ENCODE measurements around the gene UNC13C. TPM values are rescaled to one million over a fixed set of nuclear protein-coding genes. Genes with fewer than 3 reads are reported as not detected.

The UNC13C gene
- total RNA-seq, 1 donor from 2014 or later = not detected

GRCh38 chr15:54608876-54609835 lies 630.9 kb downstream of the UNC13C start:
- no peak for DNase-seq (ENCODE audit: low spot score)
- no peak for ATAC-seq

GRCh38 chr15:54618120-54618519 lies 639.9 kb downstream of the UNC13C start:
- DNase-seq (ENCODE audit: low spot score) = no peak
- no peak for ATAC-seq

- DNase-seq (ENCODE audit: low spot score) = no peak
These were observed 640.9 kb downstream of the UNC13C start for GRCh38 chr15:54619180-54619579.

GRCh38 chr15:54620916-54621315 lies 642.7 kb downstream of the UNC13C start:
- DNase-seq (ENCODE audit: low spot score) = no peak
- no peak for ATAC-seq

More at GRCh38 chr15:54619180-54619579, 640.9 kb downstream of the UNC13C start:
- ATAC-seq = no peak

GRCh38 chr15:54636147-54636546 lies 657.9 kb downstream of the UNC13C start:
- ATAC-seq (no peak), DNase-seq (ENCODE audit: low spot score) (no peak)

- no peak for ATAC-seq
These were observed 660.4 kb downstream of the UNC13C start for GRCh38 chr15:54638666-54639065.

GRCh38 chr15:54640873-54641272 lies 662.6 kb downstream of the UNC13C start:
- no peak for ATAC-seq
- no peak for DNase-seq (ENCODE audit: low spot score)

More at GRCh38 chr15:54638666-54639065, 660.4 kb downstream of the UNC13C start:
- DNase-seq (ENCODE audit: low spot score) = no peak

- DNase-seq (ENCODE audit: low spot score) (no peak), ATAC-seq (no peak)
These were observed 666.6 kb downstream of the UNC13C start for GRCh38 chr15:54644796-54645195.

- ATAC-seq = no peak
- DNase-seq (ENCODE audit: low spot score) = no peak
These were observed 681.4 kb downstream of the UNC13C start for GRCh38 chr15:54659646-54660045.

GRCh38 chr15:54660356-54660755 lies 682.1 kb downstream of the UNC13C start:
- DNase-seq (ENCODE audit: low spot score) (no peak), ATAC-seq (no peak)

- DNase-seq (ENCODE audit: low spot score) = no peak
- no peak for ATAC-seq
These were observed 697.0 kb downstream of the UNC13C start for GRCh38 chr15:54675241-54675640.

GRCh38 chr15:54681584-54681983 lies 703.3 kb downstream of the UNC13C start:
- ATAC-seq (no peak), DNase-seq (ENCODE audit: low spot score) (no peak)

Other genes starting within 250 kb of the UNC13C start
- 11.8 TPM for gene WDR72, start 218.8 kb upstream of the UNC13C start, total RNA-seq